Stimulated activated CD4-positive, alpha-beta T cell treated with anti-CD3 and anti-CD28 coated beads, Interleukin-12 subunit alpha, Interleukin-12 subunit beta, amount 100 ng/mL, for 48 hours (primary cell): Measurements from ENCODE around the gene RASSF4.
"Not testable (repeated sequence)": the region's sequence is repeated elsewhere in the genome, so short reads cannot be mapped to it uniquely, and the experiment has no call there.

Experiments used
- DNase-seq, 3 donors: peaks; one replicate each; pipeline ENCODE4 v3.0.0-alpha.2; 2020; ENCODE audit warnings: low read depth in 2 of 3, low spot score in 1 of 3

Gene RASSF4

DNA sequence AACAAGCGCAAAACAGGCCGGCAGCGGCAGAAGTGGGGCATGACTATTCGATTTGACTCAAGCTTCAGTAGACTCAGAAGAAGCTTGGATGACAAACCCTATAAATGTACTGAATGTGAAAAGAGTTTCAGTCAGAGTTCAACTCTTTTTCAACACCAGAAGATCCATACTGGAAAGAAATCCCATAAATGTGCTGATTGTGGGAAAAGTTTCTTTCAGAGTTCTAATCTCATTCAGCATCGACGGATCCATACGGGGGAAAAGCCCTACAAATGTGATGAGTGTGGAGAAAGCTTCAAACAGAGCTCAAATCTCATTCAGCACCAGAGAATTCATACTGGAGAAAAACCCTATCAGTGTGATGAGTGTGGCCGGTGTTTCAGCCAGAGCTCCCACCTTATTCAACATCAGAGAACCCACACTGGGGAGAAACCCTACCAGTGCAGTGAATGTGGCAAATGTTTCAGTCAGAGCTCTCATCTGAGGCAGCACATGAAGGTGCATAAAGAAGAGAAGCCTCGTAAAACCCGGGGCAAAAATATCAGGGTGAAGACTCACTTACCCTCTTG, 43.9 kb downstream of the RASSF4 start:
- DNase-seq: no peak

DNA sequence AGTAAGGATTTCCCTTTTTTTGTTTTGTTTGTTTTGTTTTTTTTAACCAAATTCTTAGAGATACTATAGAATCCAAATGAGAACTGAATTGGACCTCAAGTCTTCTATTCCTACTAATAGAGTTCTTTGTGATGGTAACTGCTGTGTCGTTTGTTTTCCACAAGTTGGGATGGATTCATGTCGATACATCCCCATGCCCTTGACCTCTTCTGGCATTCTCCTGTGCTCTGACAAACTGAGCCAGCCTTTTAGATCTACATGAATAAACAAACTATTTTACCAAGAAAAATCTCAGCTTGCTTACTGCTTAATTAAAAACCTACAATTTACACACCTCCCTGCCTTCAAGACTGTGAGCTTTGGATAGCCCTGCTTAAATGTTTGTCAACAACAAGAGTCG, 45.1 kb downstream of the RASSF4 start:
- no peak for DNase-seq

DNA sequence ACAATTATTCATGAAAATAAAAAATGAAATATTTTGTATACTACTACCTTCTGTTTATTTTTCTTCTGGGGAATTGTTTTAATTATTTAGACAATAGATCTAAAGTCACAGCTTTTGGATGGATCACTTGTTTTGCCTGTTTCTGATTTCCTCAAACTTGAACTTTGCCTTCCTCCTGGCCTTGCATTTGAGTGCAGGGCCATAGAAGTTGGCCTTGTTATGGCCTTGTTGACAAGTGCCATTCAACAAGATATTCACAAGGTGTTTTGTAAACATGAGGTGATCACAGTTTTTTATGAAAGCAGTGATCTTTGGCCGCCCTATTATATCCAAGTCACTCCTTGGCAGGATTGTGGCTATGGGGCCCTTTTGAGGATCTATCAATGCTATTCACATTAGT, 45.7 kb downstream of the RASSF4 start:
- DNase-seq: no peak

GRCh38 chr10:45006276-45007030, 46.9 kb downstream of the RASSF4 start:
- no peak for DNase-seq

DNA sequence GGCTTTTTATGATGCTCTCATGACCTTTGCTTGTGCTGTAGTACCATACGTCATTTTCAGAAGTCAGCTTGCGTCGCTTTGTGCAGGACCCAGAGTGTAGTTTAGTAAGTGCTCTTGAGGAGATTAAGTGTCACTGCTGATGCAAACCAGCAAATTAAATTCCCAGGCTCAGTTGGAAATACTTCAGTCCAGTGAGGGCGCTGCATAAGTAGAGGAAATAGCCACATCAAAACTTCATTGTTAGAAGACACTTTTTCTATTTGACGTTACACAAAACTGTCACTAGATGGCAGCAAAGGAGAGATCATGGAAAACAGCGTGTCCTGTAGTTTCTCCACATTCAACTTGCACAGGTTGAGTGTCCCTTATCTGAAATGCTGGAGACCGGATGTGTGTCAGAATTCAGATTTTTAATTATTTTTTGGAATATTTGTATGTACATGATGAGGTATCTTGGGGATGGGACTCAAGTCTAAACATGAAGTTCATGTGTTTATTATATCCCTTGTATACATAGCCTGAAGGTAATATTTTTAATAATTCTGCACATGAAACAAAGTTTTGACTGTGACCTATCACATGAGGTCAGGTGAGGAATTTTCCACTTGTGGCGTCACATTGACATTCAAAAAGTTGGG, 49.0 kb downstream of the RASSF4 start:
- DNase-seq: peak in 1 of 3 donors; percentile 26

DNA sequence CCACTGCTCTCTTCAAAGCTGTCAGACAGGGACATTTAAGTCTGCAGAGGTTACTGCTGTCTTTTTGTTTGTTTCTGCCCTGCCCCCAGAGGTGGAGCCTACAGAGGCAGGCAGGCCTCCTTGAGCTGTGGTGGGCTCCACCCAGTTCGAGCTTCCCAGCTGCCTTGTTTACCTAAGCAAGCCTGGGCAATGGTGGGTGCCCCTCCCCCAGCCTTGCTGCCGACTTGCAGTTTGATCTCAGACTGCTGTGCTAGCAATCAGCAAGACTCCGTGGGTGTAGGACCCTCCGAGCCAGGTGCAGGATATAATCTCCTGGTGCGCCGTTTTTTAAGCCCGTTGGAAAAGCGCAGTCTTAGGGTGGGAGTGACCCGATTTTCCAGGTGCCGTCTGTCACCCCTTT, 55.0 kb downstream of the RASSF4 start:
- not testable (repeated sequence) for DNase-seq

GRCh38 chr10:45015590-45015989, 56.0 kb downstream of the RASSF4 start:
- no peak for DNase-seq

DNA sequence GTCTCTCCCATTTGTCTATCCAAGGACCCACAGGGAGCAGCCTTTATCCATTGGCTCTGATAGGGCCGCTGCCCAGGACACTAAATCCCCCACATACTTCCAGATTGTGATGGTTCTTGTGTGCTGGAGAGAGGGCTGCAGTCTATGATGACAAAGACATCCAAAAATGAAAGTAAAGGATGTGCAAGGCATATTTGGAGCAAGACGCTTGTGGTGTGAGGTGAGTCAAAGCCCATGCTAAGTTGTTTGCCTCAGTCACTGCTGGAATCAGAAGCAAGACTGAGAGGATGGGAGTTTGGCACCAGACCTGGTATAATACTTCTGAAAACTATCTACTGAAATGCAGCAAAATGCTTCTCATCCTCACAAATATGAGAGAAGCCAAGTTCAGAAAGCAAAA, 63.8 kb downstream of the RASSF4 start:
- DNase-seq: no peak

GRCh38 chr10:45034301-45034700, 74.7 kb downstream of the RASSF4 start:
- no peak for DNase-seq

GRCh38 chr10:45035673-45036072, 76.1 kb downstream of the RASSF4 start:
- DNase-seq: no peak

DNA sequence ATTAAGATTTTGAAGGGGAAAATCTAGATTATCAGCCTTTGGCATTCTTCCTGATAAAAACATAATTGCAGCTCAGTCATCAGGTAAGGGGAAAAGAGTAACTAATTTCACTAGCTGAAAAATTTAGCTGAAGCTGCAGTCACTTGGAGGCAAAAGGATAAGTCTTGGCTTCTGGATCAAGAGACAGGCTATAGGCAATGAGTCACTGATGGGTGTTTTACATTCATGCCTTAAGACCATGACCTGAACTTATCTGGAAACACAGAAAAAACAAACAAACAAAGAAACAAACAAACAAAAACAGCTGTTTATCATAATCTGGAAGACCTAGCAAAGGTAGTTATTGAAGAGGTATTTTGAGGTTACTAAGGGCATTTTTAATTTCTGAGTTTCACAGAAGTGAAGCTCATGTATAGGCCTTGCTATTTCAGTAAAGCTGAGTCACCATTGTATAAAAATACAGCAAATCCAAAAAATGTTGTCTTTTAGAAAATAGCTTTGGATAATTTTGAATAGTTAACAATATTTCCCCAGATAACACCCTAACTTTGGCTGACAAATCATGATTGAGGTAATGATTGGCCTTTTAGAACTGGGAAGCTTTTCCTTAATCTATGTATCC, 81.4 kb downstream of the RASSF4 start:
- DNase-seq: no peak

DNA sequence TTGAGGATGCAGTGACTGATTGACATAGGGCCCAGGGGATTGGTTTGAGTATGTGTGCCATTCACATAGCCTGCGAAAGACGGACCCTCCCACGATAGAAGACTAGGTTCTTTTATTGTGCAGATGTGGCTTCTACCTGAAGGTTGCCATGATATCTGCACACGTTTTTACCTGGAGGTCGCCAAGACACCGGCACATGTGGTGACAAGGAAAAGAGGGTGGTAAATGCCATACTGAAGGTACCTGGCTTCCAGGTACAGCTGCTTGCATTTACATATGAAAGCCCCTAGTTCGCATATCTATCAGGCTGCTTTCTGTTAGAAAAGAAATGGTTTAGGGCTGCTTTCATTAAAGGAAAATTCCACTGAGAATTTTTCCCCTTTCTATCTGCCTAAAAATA, 84.7 kb downstream of the RASSF4 start:
- no peak for DNase-seq
